Measurements from ENCODE around the gene DGKI.
"Not testable (repeated sequence)": the region's sequence is repeated elsewhere in the genome, so short reads cannot be mapped to it uniquely, and the experiment has no call there.

DGKI gene

GRCh38 chr7:137454246-137454724, 392.5 kb downstream of the DGKI start:
- peak; percentile 28 for DNase-seq

GRCh38 chr7:137453356-137453755, 393.4 kb downstream of the DGKI start:
- no peak for DNase-seq

- no peak for DNase-seq
These were observed 397.8 kb downstream of the DGKI start for GRCh38 chr7:137449016-137449415.

- DNase-seq: not testable (repeated sequence)
These were observed 398.2 kb downstream of the DGKI start for GRCh38 chr7:137448572-137448971.

GRCh38 chr7:137446025-137446424, 400.7 kb downstream of the DGKI start:
- DNase-seq: no peak

- no peak for DNase-seq
These were observed 401.5 kb downstream of the DGKI start for GRCh38 chr7:137445268-137445667.

GRCh38 chr7:137443616-137444015, 403.2 kb downstream of the DGKI start:
- no peak for DNase-seq

GRCh38 chr7:137441451-137441850, 405.3 kb downstream of the DGKI start:
- no peak for DNase-seq

GRCh38 chr7:137439829-137440825, 406.6 kb downstream of the DGKI start:
- no peak for DNase-seq

- peak; percentile 48 for DNase-seq
These were observed 411.8 kb downstream of the DGKI start for GRCh38 chr7:137434946-137435345.

GRCh38 chr7:137434530-137434929, 412.2 kb downstream of the DGKI start:
- peak; percentile 48 for DNase-seq

GRCh38 chr7:137423321-137423720, 423.5 kb downstream of the DGKI start:
- no peak for DNase-seq

- DNase-seq: no peak
These were observed 425.4 kb downstream of the DGKI start for GRCh38 chr7:137421366-137421765.

- DNase-seq: no peak
These were observed 427.9 kb downstream of the DGKI start for GRCh38 chr7:137418841-137419240.

- no peak for DNase-seq
These were observed 429.3 kb downstream of the DGKI start for GRCh38 chr7:137417464-137417863.

- no peak for DNase-seq
These were observed 432.9 kb downstream of the DGKI start for GRCh38 chr7:137413901-137414300.

- DNase-seq: no peak
These were observed 435.3 kb downstream of the DGKI start for GRCh38 chr7:137411446-137411845.

- DNase-seq: no peak
These were observed 438.6 kb downstream of the DGKI start for GRCh38 chr7:137408126-137408525.

- DNase-seq: no peak
These were observed 439.7 kb downstream of the DGKI start for GRCh38 chr7:137407078-137407477.

- DNase-seq: no peak
These were observed 442.0 kb downstream of the DGKI start for GRCh38 chr7:137404660-137405317.

- no peak for DNase-seq
These were observed 443.4 kb downstream of the DGKI start for GRCh38 chr7:137403353-137403695.

- DNase-seq: no peak
These were observed 444.0 kb downstream of the DGKI start for GRCh38 chr7:137402536-137403352.

All from COR-L47 (cell line).